GM12878 (cell line): ENCODE measurements around the gene CTSW. TPM values are rescaled to one million over a fixed set of nuclear protein-coding genes. Genes with fewer than 3 reads are reported as not detected.

Experiments
- ATAC-seq: fragments of 200-7000 bp; cut with Tn5 transposase; 3 replicates; pipeline ENCODE4 v1.9.1; 2020; ENCODE audit warnings: mild to moderate bottlenecking, moderate library complexity
- BruUV-seq: library from RNA; stranded (reverse); fragments of 400-500 nt; replicated peaks from 2 replicates; lab custom pipeline; 2021; lab: Mats Ljungman, UMichigan
- CTCF ChIA-PET: fragments of 300-600 bp; sonication (Branson Sonifier 250); formaldehyde crosslinking; extraction: SDS; loops from one replicate; lab custom pipeline; 2021; ENCODE audit warnings: inconsistent platforms; lab: Yijun Ruan, JAX
- POLR2A ChIA-PET: fragments of 350-600 bp; formaldehyde crosslinking; extraction: SDS; loops from one replicate; lab custom pipeline; 2021; ENCODE audit warnings: inconsistent platforms; lab: Charles Lee
- RAD21 ChIA-PET: fragments of 300-600 bp; sonication (Branson Sonifier 250); formaldehyde crosslinking; loops from one replicate; lab custom pipeline; 2023; ENCODE audit warnings: antibody characterized with exemption; ENCODE audit not compliant: unreplicated experiment; lab: Charles Lee
- SMC1A ChIA-PET: fragments of 300-600 bp; sonication (Branson Sonifier 250); formaldehyde crosslinking; loops from one replicate; lab custom pipeline; 2023; ENCODE audit not compliant: unreplicated experiment, uncharacterized antibody; lab: Charles Lee
- DNase-seq: peaks from one replicate; pipeline ENCODE4 v3.0.0-alpha.2; 2011; ENCODE audit warnings: low read depth, low spot score
- FAIRE-seq: peaks from 3 replicates; lab custom pipeline; 2011; peaks lifted over from hg19 to GRCh38; lab: Jason Lieb, UNC
- H2AFZ ChIP-seq: 2 replicates; pipeline ENCODE4 v1.6.0; 2011; ENCODE audit warnings: low read depth, low read length, control low read depth; ENCODE audit not compliant: control insufficient read depth
- H3K27ac ChIP-seq: 2 replicates; pipeline ENCODE4 v1.5.1; 2011; ENCODE audit warnings: control low read depth; ENCODE audit not compliant: control insufficient read depth, insufficient read depth
- H3K27me3 ChIP-seq, 2 experiments: replicated peaks in 1 of 2; 2 replicates each; pipeline versions ENCODE4 v1.6.0 to v1.6.1; 2011; ENCODE audit warnings: low read length in 1 of 2; ENCODE audit not compliant: control insufficient read depth in 2 of 2, insufficient read depth in 2 of 2
- H3K36me3 ChIP-seq, 2 experiments: 2 replicates each; pipeline ENCODE4 v1.5.1; 2011; ENCODE audit warnings: low read length in 1 of 2; ENCODE audit not compliant: control insufficient read depth in 2 of 2, insufficient read depth in 2 of 2
- H3K4me1 ChIP-seq: 2 replicates; pipeline ENCODE4 v1.6.1; 2011; ENCODE audit warnings: mild to moderate bottlenecking, low read length, moderate library complexity, mixed read lengths; ENCODE audit not compliant: control insufficient read depth, insufficient read depth
- H3K4me2 ChIP-seq: 2 replicates; pipeline ENCODE4 v1.6.0; 2011; ENCODE audit warnings: control low read depth; ENCODE audit not compliant: control insufficient read depth, insufficient read depth
- H3K4me3 ChIP-seq: fragments of 200-600 bp; sonication (generic); 2 replicates; pipeline ENCODE4 v1.5.1; 2016
- H3K79me2 ChIP-seq: 2 replicates; pipeline ENCODE4 v1.6.0; 2011; ENCODE audit warnings: low read length; ENCODE audit not compliant: control insufficient read depth, insufficient read depth
- H3K9ac ChIP-seq: 2 replicates; pipeline ENCODE4 v1.8.0; 2011; ENCODE audit warnings: low read length, control low read depth, mixed read lengths; ENCODE audit not compliant: control insufficient read depth, insufficient read depth
- H3K9me3 ChIP-seq: replicated peaks from 3 replicates; pipeline ENCODE4 v1.5.1; 2011; ENCODE audit warnings: mild to moderate bottlenecking, low read length; ENCODE audit not compliant: control insufficient read depth, insufficient read depth
- H4K20me1 ChIP-seq: 2 replicates; pipeline ENCODE4 v1.6.0; 2011; ENCODE audit not compliant: control insufficient read depth, insufficient read depth
- CBFB ChIP-seq: IDR thresholded peaks from 2 replicates; pipeline ENCODE4 v1.6.1; 2016; ENCODE audit warnings: antibody characterized with exemption, low read depth
- CHD2 ChIP-seq: IDR thresholded peaks from 2 replicates; pipeline ENCODE4 v1.6.1; 2011; ENCODE audit warnings: low read depth, low read length, improper control_type of control experiment, borderline replicate concordance
- CREB1 ChIP-seq: IDR thresholded peaks from 2 replicates; pipeline ENCODE4 v1.6.1; 2012; ENCODE audit warnings: low read depth, mild to moderate bottlenecking, inconsistent platforms
- HDGF ChIP-seq: fragments of 450-650 bp; IDR thresholded peaks from 2 replicates; pipeline ENCODE4 v1.6.1; 2016; ENCODE audit warnings: antibody characterized with exemption
- IKZF2 ChIP-seq, 2 experiments: fragments of 450-650 bp; IDR thresholded peaks; 2 replicates each; pipeline ENCODE4 v1.6.1; 2017; ENCODE audit warnings: mild to moderate bottlenecking in 2 of 2, moderate library complexity in 2 of 2
- LARP7 ChIP-seq: fragments of 450-650 bp; IDR thresholded peaks from 2 replicates; pipeline ENCODE4 v1.6.1; 2017; ENCODE audit warnings: mild to moderate bottlenecking
- MTA2 ChIP-seq: fragments of 450-650 bp; IDR thresholded peaks from 2 replicates; pipeline ENCODE4 v1.6.1; 2016; ENCODE audit warnings: low read depth, mild to moderate bottlenecking, moderate library complexity
- RUNX3 ChIP-seq: IDR thresholded peaks from 2 replicates; pipeline ENCODE4 v1.6.1; 2012; ENCODE audit warnings: low read length, inconsistent platforms
- SKIL ChIP-seq: fragments of 450-650 bp; IDR thresholded peaks from 2 replicates; pipeline ENCODE4 v1.6.1; 2017; ENCODE audit warnings: mild to moderate bottlenecking, low read depth, inconsistent platforms; ENCODE audit not compliant: poor library complexity, severe bottlenecking
- TAF1 ChIP-seq: IDR thresholded peaks from 2 replicates; pipeline ENCODE4 v1.6.1; 2011; ENCODE audit warnings: mild to moderate bottlenecking, low read depth, low read length, borderline replicate concordance
- TCF7 ChIP-seq: IDR thresholded peaks from 2 replicates; pipeline ENCODE4 v1.6.1; 2014; ENCODE audit warnings: antibody characterized with exemption, borderline replicate concordance
- ZBTB4 ChIP-seq: fragments of 450-650 bp; formaldehyde crosslinking; IDR thresholded peaks from 2 replicates; pipeline ENCODE4 v1.4.0; 2022; ENCODE audit warnings: mild to moderate bottlenecking, moderate library complexity
- WGBS: methylation state at CpG from one replicate; pipeline ENCODE4 v1.1.6; 2016; ENCODE audit warnings: low lambda C conversion rate; ENCODE audit not compliant: insufficient replicate concordance, insufficient coverage; ENCODE audit errors: missing lambda C conversion rate; 5-methylcytosine and 5-hydroxymethylcytosine counted together
- in situ Hi-C: fragments of 300-500 bp; cut with MboI; formaldehyde crosslinking; loops from 9 replicates; pipeline ENCODE4 v1.14.3; 2018; ENCODE audit warnings: mixed read lengths
- intact Hi-C: fragments of 100-400 bp; cut with micrococcal nuclease; formaldehyde crosslinking; loops from one replicate; pipeline ENCODE4 v1.14.2; 2022; ENCODE audit not compliant: unreplicated experiment
- polyA plus RNA-seq, 11 experiments: library from polyadenylated mRNA; depleted of rRNA in 4 of 11; unstranded in 6 of 11; stranded (reverse) in 5 of 11; fragments of >200 nt; fragmentation: Nextera tagmentation in 4 of 11; fragmentation: Illumina TruSeq in 1 of 11; extraction: Ambion mirVana in 4 of 11; extraction: Trizol in 1 of 11; gene quantifications; 1 replicate in 1 of 11; 2 replicates in 10 of 11; pipeline versions ENCODE4 v1.2.1 to v1.2.3, GENCODE V29; 2011 to 2016; ENCODE audit warnings: inconsistent platforms in 2 of 11, missing spikeins in 2 of 11, low read depth in 1 of 11
- total RNA-seq, 4 experiments: library from RNA; depleted of rRNA in 3 of 4; stranded (reverse); fragments of >200 nt in 3 of 4; fragmentation: Illumina TruSeq in 1 of 4; extraction: Trizol in 1 of 4; gene quantifications; 2 replicates each; pipeline versions ENCODE4 v1.2.1 to v1.2.3, GENCODE V29; 2013 to 2021

The CTSW gene
- total and polyA plus RNA-seq, 10 of the 15 experiments (the other 5 are each of a cell fraction or from before 2014, with no cell fraction given): 0.53 to 12.0 (median 1.7) TPM

- intact Hi-C loops: no loop called here
- TF ChIP-seq SKIL (no peak), RUNX3 (no peak), LARP7 (no peak), ZBTB4 (CRISPR knock-in tag) (no peak), CREB1 (no peak), IKZF2 (IDR thresholded peaks at IDR 0.05) (no peak), TAF1 (no peak), TCF7 (no peak), CHD2 (no peak), HDGF (no peak), CBFB (no peak), MTA2 (no peak)
- TF ChIP-seq, all 136 proteins: peak for 0
- peaks cover 12 to 25% of the 10 kb centered on the region in 2 experiments for H3K36me3 ChIP-seq
- H2AFZ ChIP-seq: no peak overlapping the region
- H3K9ac ChIP-seq: no peak overlapping the region
- ChIA-PET CTCF (interaction anchor here (0.7 to 11.0 kb wide), 33 partner anchors 10 to 160 kb away, joined by 3 to 167 read pairs (median 9); partner anchors contain the start of genes AP5B1, CFL1, EFEMP2 and FOSL1), SMC1A (interaction anchor here (0.7 to 2.7 kb wide), 11 partner anchors 8 to 174 kb away, joined by 3 to 28 read pairs (median 7); partner anchors contain the start of genes KAT5 and MUS81), RAD21 (interaction anchor here (0.9 to 4.1 kb wide), 10 partner anchors 12 to 174 kb away, joined by 4 to 40 read pairs (median 8); partner anchors contain the start of genes KAT5 and MUS81), POLR2A (interaction anchor here (0.7 to 4.0 kb wide), 5 partner anchors 12 to 77 kb away, joined by 3 to 33 read pairs (median 5); partner anchors contain the start of genes CFL1 and MUS81)
- peaks cover 26% of the 10 kb centered on the region for H3K79me2 ChIP-seq
- ATAC-seq (no peak), DNase-seq (no peak), FAIRE-seq (no peak)
- in situ Hi-C loops: no loop called here
- H4K20me1 ChIP-seq: no peaks in the 10 kb centered on the region
- no peak overlapping the region for H3K4me3 ChIP-seq
- no TSS peak for BruUV-seq
- 82% methylated on average over 11 of the region's 12 CpGs for WGBS
- no peaks in the 10 kb centered on the region for H3K9me3 ChIP-seq
- H3K4me2 ChIP-seq: no peak overlapping the region
- no peak overlapping the region for H3K27ac ChIP-seq
- H3K27me3 ChIP-seq: no peaks in the 10 kb centered on the region
- H3K4me1 ChIP-seq: peaks cover 26% of the 10 kb centered on the region
Observed at GRCh38 chr11:65885808-65886536, 6.3 kb downstream of the CTSW start.
